Right atrium auricular region (tissue), 2 donors: ENCODE results near the gene TPD52L1. TPM values are rescaled to one million over a fixed set of nuclear protein-coding genes. Genes with fewer than 3 reads are reported as not detected.

Experiments
- DNase-seq: peaks from one replicate; pipeline ENCODE4 v3.0.0-alpha.2; 2019; ENCODE audit warnings: low spot score
- H3K27ac ChIP-seq, 2 donors: fragments of 200-600 bp; sonication (generic); 1 replicate in 1 of 2; 2 replicates in 1 of 2; pipeline ENCODE4 v1.5.1; 2016 to 2019
- H3K27me3 ChIP-seq, 2 donors: fragments of 200-600 bp; sonication (generic); one replicate each; pipeline versions ENCODE4 v1.5.1 to v1.6.0; 2017 to 2019
- H3K36me3 ChIP-seq: fragments of 200-600 bp; sonication (generic); one replicate; pipeline ENCODE4 v1.5.1; 2016
- H3K4me1 ChIP-seq, 2 donors: fragments of 200-600 bp; sonication (generic); one replicate each; pipeline versions ENCODE4 v1.5.1 to v1.6.0; 2017 to 2019
- H3K4me3 ChIP-seq, 2 donors: fragments of 200-600 bp; sonication (generic); 1 replicate in 1 of 2; 2 replicates in 1 of 2; pipeline ENCODE4 v1.5.1; 2017 to 2019; ENCODE audit warnings: mild to moderate bottlenecking in 1 of 2, moderate library complexity in 1 of 2
- H3K9me3 ChIP-seq, 2 donors: fragments of 200-600 bp; sonication (generic); one replicate each; pipeline ENCODE4 v1.5.1; 2019
- total RNA-seq, 2 donors: library from RNA; depleted of rRNA; stranded (reverse); fragments of >200 nt; gene quantifications; one replicate each; pipeline ENCODE4 v1.1.0, GENCODE V29; 2016
- TF ChIP-seq, protein P1 (sequence below), 2 donors: fragments of 200-600 bp; sonication (generic); IDR thresholded peaks; one replicate each; pipeline ENCODE4 v1.5.1; 2019; ENCODE audit warnings: antibody characterized with exemption in 2 of 2

Gene TPD52L1
- total RNA-seq, 2 donors from 2014 or later = 29.4 to 96.7 TPM

DNA sequence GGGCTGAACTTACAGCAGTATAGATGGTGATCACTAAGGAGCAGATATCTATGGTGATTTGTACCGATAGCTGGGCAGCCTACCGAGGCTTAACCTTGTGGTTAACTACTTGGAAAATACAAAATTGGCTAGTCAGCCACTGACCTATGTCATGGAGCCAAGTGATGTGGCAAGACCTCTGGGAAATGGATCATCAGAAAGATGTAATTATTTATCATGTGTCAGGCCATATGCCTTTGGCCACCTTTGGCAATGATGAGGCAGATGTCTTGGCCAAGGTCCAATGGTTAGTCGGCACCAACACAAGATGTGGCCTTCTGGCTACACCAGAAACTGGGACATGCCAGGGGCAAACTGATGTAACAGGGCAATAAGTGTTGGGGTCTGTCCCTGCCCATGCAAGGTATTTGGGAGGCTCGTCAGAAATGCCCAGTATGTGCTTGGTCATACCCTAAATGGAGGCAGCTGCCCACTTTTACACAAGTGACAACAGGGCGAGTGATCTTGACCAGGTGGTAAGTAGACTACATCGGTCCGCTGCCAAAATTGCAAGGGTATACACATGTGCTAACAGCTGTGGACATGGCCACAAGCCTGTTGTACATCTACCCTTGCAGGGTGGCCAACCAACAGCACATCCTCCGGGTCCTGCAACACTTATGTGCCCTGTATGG lies 118.0 kb downstream of the TPD52L1 start:
- DNase-seq = no peak
- peaks cover 16% of the 10 kb centered on the region for H3K36me3 ChIP-seq
- no peak overlapping the region for H3K4me3 ChIP-seq
- TF ChIP-seq, protein P1, sequence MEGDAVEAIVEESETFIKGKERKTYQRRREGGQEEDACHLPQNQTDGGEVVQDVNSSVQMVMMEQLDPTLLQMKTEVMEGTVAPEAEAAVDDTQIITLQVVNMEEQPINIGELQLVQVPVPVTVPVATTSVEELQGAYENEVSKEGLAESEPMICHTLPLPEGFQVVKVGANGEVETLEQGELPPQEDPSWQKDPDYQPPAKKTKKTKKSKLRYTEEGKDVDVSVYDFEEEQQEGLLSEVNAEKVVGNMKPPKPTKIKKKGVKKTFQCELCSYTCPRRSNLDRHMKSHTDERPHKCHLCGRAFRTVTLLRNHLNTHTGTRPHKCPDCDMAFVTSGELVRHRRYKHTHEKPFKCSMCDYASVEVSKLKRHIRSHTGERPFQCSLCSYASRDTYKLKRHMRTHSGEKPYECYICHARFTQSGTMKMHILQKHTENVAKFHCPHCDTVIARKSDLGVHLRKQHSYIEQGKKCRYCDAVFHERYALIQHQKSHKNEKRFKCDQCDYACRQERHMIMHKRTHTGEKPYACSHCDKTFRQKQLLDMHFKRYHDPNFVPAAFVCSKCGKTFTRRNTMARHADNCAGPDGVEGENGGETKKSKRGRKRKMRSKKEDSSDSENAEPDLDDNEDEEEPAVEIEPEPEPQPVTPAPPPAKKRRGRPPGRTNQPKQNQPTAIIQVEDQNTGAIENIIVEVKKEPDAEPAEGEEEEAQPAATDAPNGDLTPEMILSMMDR (IDR thresholded peaks at IDR 0.05) = no peak
- H3K27ac ChIP-seq = no peak overlapping the region
- no peaks in the 10 kb centered on the region for H3K9me3 ChIP-seq
- H3K27me3 ChIP-seq = no peaks in the 10 kb centered on the region
- H3K4me1 ChIP-seq = no peaks in the 10 kb centered on the region

DNA sequence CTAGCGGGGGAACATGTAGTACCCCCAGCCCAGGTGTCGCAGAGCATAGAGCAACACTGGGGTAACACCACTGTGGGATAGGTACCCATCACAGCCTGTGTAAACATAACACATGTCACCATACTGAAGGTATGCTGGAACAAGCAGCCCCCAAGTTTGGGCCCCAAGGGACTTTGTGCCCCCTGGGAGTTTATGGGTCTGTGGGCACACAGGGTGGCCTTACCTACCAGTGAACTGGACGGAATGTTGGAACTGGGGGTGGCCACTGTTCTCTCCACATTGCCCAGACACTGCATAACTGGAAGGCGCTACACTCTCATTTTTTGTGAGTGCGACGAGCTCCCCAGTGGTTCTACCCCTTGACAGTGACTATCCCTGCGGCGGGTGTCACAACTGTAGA lies 119.7 kb downstream of the TPD52L1 start:
- TF ChIP-seq, protein P1 (IDR thresholded peaks at IDR 0.05) = no peak
- Histone ChIP-seq H3K27me3 (no peaks in the 10 kb centered on the region), H3K36me3 (peaks cover 20% of the 10 kb centered on the region), H3K4me1 (no peaks in the 10 kb centered on the region), H3K27ac (no peak overlapping the region), H3K9me3 (no peaks in the 10 kb centered on the region), H3K4me3 (no peak overlapping the region)
- DNase-seq = no peak

DNA sequence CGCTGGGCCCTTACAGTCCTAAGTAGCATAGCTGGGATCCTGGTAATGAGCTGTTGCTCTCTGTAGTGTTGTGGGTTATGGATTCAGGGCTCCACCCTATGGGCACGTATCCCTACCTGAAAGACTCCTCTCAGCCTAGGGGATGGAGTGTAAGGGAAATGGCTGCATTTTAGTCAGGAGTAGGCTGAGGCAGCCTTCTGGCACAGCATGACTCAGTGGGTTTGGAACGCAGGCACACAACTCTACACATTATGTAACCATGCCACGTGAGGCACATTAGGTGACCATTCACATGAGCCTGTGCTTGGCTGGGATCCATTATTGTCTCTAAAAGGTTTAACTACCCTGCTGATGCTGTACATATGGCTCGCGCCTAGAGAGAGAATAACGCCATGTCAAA lies 120.4 kb downstream of the TPD52L1 start:
- DNase-seq = no peak
- H3K36me3 ChIP-seq = peaks cover 20% of the 10 kb centered on the region

DNA sequence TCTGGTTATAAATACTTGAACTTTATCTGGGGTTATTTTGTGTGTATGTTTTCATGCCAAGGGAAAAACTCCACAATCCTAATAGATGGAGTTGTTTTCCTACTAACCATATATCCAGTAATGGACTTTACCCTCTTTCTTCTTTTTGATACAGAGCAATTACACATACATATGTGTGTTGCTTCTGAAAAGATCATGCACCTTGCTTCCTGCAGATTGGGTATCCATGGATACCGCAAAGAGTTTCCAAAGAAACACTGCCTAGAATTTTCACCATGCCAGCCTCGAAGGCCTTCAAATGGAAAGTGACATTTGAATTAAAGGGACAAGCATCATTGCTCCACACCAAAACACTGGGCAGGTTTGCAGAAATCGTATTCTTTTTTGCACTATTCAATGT lies 121.4 kb downstream of the TPD52L1 start:
- Histone ChIP-seq H3K36me3 (peaks cover 22% of the 10 kb centered on the region), H3K9me3 (no peaks in the 10 kb centered on the region), H3K27ac (no peak overlapping the region), H3K27me3 (no peaks in the 10 kb centered on the region), H3K4me1 (no peaks in the 10 kb centered on the region), H3K4me3 (no peak overlapping the region)
- DNase-seq = no peak
- TF ChIP-seq, protein P1 (IDR thresholded peaks at IDR 0.05) = no peak

More for the DNA sequence above, 120.4 kb downstream of the TPD52L1 start:
- H3K4me3 ChIP-seq = no peak overlapping the region
- TF ChIP-seq, protein P1 (IDR thresholded peaks at IDR 0.05) = no peak
- H3K4me1 ChIP-seq = no peaks in the 10 kb centered on the region
- no peak overlapping the region for H3K27ac ChIP-seq
- H3K27me3 ChIP-seq = no peaks in the 10 kb centered on the region
- no peaks in the 10 kb centered on the region for H3K9me3 ChIP-seq

DNA sequence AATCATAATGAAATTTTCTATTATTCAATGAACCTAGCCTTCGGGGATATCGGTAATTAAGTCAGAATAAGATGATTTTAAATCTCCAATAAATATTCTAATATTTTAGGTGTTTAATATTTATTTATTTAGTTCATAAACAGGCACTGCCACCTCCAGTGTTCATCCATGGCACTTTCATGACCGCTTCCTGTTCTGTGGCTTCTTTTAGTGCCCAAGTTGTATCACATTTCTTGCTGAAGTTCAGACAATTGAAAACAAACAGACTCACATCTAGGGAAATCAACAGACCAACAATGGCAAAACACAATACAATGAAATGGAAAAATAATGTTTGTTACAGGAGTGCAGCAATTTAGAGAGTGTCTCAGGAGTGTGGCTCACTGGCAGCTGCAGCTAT lies 122.2 kb downstream of the TPD52L1 start:
- TF ChIP-seq, protein P1 (IDR thresholded peaks at IDR 0.05) = no peak
- no peak overlapping the region for H3K4me3 ChIP-seq
- DNase-seq = no peak
- no peaks in the 10 kb centered on the region for H3K4me1 ChIP-seq
- H3K9me3 ChIP-seq = no peaks in the 10 kb centered on the region
- no peak overlapping the region for H3K27ac ChIP-seq
- peaks cover 30% of the 10 kb centered on the region for H3K36me3 ChIP-seq
- no peaks in the 10 kb centered on the region for H3K27me3 ChIP-seq

DNA sequence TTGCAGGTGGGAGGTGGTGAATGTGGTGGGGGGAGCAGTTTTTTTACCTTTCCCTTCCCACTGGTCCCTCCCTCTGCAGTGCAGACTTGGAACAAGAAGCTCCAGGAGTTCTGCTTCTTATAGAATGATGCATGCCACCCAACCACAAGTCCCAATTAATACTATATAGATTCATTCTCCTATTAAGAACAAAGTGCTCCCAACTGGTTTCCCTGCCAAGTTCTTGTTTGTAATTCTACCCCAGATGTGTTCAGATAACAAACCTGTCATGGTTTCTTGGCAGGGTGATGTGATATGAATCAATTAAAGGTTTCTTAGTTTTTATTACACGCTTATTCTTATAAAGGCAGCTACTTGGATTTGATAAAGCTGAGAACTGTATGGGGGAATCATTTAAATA lies 124.3 kb downstream of the TPD52L1 start:
- H3K4me3 ChIP-seq = no peak overlapping the region
- H3K27me3 ChIP-seq = no peaks in the 10 kb centered on the region
- no peak for DNase-seq
- H3K36me3 ChIP-seq = peaks cover 34% of the 10 kb centered on the region
- H3K27ac ChIP-seq = no peak overlapping the region
- TF ChIP-seq, protein P1 (IDR thresholded peaks at IDR 0.05) = no peak
- H3K9me3 ChIP-seq = no peaks in the 10 kb centered on the region
- H3K4me1 ChIP-seq = no peaks in the 10 kb centered on the region
